HCT116 (cell line): Measurements from ENCODE around the gene SORCS2.

Experiments
- ATF3 ChIP-seq: IDR thresholded peaks from 2 replicates; pipeline ENCODE4 v1.6.1; 2012
- CBX3 ChIP-seq: IDR thresholded peaks from 2 replicates; pipeline ENCODE4 v1.6.1; 2012; ENCODE audit warnings: low read depth
- CEBPB ChIP-seq: IDR thresholded peaks from 2 replicates; pipeline ENCODE4 v1.6.1; 2012; ENCODE audit warnings: low read depth
- CTCF ChIP-seq, 3 experiments: fragments of 200-600 bp in 1 of 3; sonication (generic) in 1 of 3; IDR thresholded peaks in 2 of 3; conservative IDR thresholded peaks in 1 of 3; 2 replicates each; pipeline ENCODE4 v1.5.1; 2012 to 2017; ENCODE audit warnings: low read depth in 2 of 3, low read length in 2 of 3, antibody characterized with exemption in 1 of 3, borderline replicate concordance in 1 of 3, control low read depth in 1 of 3, mild to moderate bottlenecking in 1 of 3, mixed read lengths in 1 of 3, mixed run types in 1 of 3, moderate library complexity in 1 of 3; ENCODE audit not compliant: insufficient read depth in 1 of 3
- EZH2 ChIP-seq: fragments of 200-600 bp; sonication (generic); IDR thresholded peaks from 2 replicates; pipeline ENCODE4 v1.6.1; 2017; ENCODE audit warnings: antibody characterized with exemption, mixed run types
- EZH2phosphoT487 ChIP-seq: fragments of 200-600 bp; IDR thresholded peaks from 2 replicates; pipeline ENCODE4 v1.6.1; 2018; ENCODE audit warnings: antibody characterized with exemption, borderline replicate concordance
- MAX ChIP-seq: IDR thresholded peaks from 2 replicates; pipeline ENCODE4 v1.6.1; 2012
- POLR2A ChIP-seq: IDR thresholded peaks from 2 replicates; pipeline ENCODE4 v1.7.0; 2011; ENCODE audit warnings: borderline replicate concordance; ENCODE audit not compliant: insufficient read depth, insufficient read length; ENCODE audit errors: extremely low read depth
- POLR2AphosphoS5 ChIP-seq: IDR thresholded peaks from 2 replicates; pipeline ENCODE4 v1.6.1; 2011; ENCODE audit warnings: mild to moderate bottlenecking, low read depth, low read length, moderate library complexity
- RAD21 ChIP-seq: IDR thresholded peaks from 2 replicates; pipeline ENCODE4 v1.6.1; 2012; ENCODE audit warnings: low read depth, mild to moderate bottlenecking
- REST ChIP-seq: IDR thresholded peaks from 2 replicates; pipeline ENCODE4 v1.6.1; 2012; ENCODE audit warnings: low read depth
- TCF7L2 ChIP-seq: IDR thresholded peaks from 2 replicates; pipeline ENCODE4 v1.7.0; 2011; ENCODE audit warnings: borderline replicate concordance, inconsistent platforms; ENCODE audit not compliant: insufficient read depth, insufficient read length; ENCODE audit errors: extremely low read depth
- ZNF274 ChIP-seq: fragments of 200-500 bp; sonication (Bioruptor generic); IDR thresholded peaks from 2 replicates; pipeline ENCODE4 v1.6.1; 2014; ENCODE audit warnings: mild to moderate bottlenecking, low read depth, low read length, inconsistent platforms

GRCh38 chr4:7510066-7510465, 317.7 kb downstream of the SORCS2 start:
- TF ChIP-seq POLR2A (no peak), CBX3 (no peak), CTCF (IDR thresholded peaks at IDR 0.05 in 2 of 3, conservative IDR thresholded peaks at IDR 0.05 in 1 of 3; ENCODE audit: borderline replicate concordance in 1 of 3, insufficient read depth in 1 of 3, low read depth in 2 of 3, low read length in 2 of 3) (no peak), MAX (no peak), EZH2 (no peak), REST (no peak), POLR2AphosphoS5 (no peak), RAD21 (no peak), ZNF274 (no peak), TCF7L2 (no peak), EZH2phosphoT487 (no peak), ATF3 (no peak), CEBPB (no peak)
